Neural progenitor cell (in vitro differentiated cells): ENCODE measurements around the gene NTM. TPM values are rescaled to one million over a fixed set of nuclear protein-coding genes. Genes with fewer than 3 reads are reported as not detected.

Experiments
- DNase-seq: peaks from one replicate; pipeline ENCODE4 v3.0.0-alpha.2; 2016; ENCODE audit warnings: low spot score
- H2AFZ ChIP-seq: fragments of 200-600 bp; sonication (generic); replicated peaks from 2 replicates; pipeline ENCODE4 v1.6.1; 2016; ENCODE audit warnings: antibody characterized with exemption
- H3F3A ChIP-seq: fragments of 200-600 bp; sonication (generic); 2 replicates; pipeline ENCODE4 v1.6.1; 2016; ENCODE audit warnings: antibody characterized with exemption, low read depth
- H3K27ac ChIP-seq: fragments of 200-600 bp; sonication (generic); 2 replicates; pipeline ENCODE4 v1.5.1; 2016; ENCODE audit warnings: mild to moderate bottlenecking
- H3K27me3 ChIP-seq: fragments of 200-600 bp; sonication (generic); 2 replicates; pipeline ENCODE4 v1.6.1; 2016; ENCODE audit warnings: mild to moderate bottlenecking, moderate library complexity
- H3K36me3 ChIP-seq: fragments of 200-600 bp; sonication (generic); 2 replicates; pipeline ENCODE4 v1.5.1; 2016
- H3K4me1 ChIP-seq: fragments of 200-600 bp; sonication (generic); 2 replicates; pipeline ENCODE4 v1.6.1; 2016; ENCODE audit warnings: mixed run types
- H3K4me2 ChIP-seq: fragments of 200-600 bp; sonication (generic); 2 replicates; pipeline ENCODE4 v1.6.1; 2016
- H3K4me3 ChIP-seq: fragments of 200-600 bp; sonication (generic); 2 replicates; pipeline ENCODE4 v1.5.1; 2016
- H3K79me2 ChIP-seq: fragments of 200-600 bp; sonication (generic); 2 replicates; pipeline ENCODE4 v1.6.1; 2016; ENCODE audit warnings: low read depth
- H3K9ac ChIP-seq: fragments of 200-600 bp; sonication (generic); 2 replicates; pipeline ENCODE4 v1.6.1; 2016
- H3K9me3 ChIP-seq: fragments of 200-600 bp; sonication (generic); 2 replicates; pipeline ENCODE4 v1.5.1; 2016; ENCODE audit warnings: low read depth
- H4K20me1 ChIP-seq: fragments of 200-600 bp; sonication (generic); 2 replicates; pipeline ENCODE4 v1.6.1; 2016; ENCODE audit warnings: low read depth
- H3K27ac Mint-ChIP-seq: 3 replicates; pipeline ENCODE4 v1.8.0; 2021; ENCODE audit warnings: mixed read lengths
- H3K27me3 Mint-ChIP-seq: 2 replicates; pipeline ENCODE4 v1.8.0; 2022; ENCODE audit warnings: low read depth, mild to moderate bottlenecking, inconsistent platforms, moderate library complexity, mixed read lengths; ENCODE audit not compliant: insufficient read depth
- H3K36me3 Mint-ChIP-seq: 3 replicates; pipeline ENCODE4 v1.8.0; 2021; ENCODE audit warnings: mixed read lengths
- H3K4me1 Mint-ChIP-seq: 3 replicates; pipeline ENCODE4 v1.8.0; 2021; ENCODE audit warnings: mixed read lengths
- H3K4me3 Mint-ChIP-seq: 3 replicates; pipeline ENCODE4 v1.8.0; 2021; ENCODE audit warnings: mild to moderate bottlenecking, moderate library complexity, mixed read lengths
- H3K9me3 Mint-ChIP-seq: 3 replicates; pipeline ENCODE4 v1.8.0; 2020; ENCODE audit warnings: mixed read lengths
- EZH2 ChIP-seq: fragments of 200-600 bp; sonication (generic); IDR thresholded peaks from 2 replicates; pipeline ENCODE4 v1.6.1; 2017; ENCODE audit warnings: antibody characterized with exemption, mild to moderate bottlenecking, moderate library complexity
- EZH2phosphoT487 ChIP-seq: fragments of 200-600 bp; sonication (generic); IDR thresholded peaks from 2 replicates; pipeline ENCODE4 v1.6.1; 2017; ENCODE audit warnings: antibody characterized with exemption
- total RNA-seq: library from RNA; depleted of rRNA; stranded (reverse); fragments of >200 nt; gene quantifications from 2 replicates; pipeline ENCODE4 v1.2.3, GENCODE V29; 2015; ENCODE audit warnings: low replicate concordance
- TF ChIP-seq, protein P1 (sequence below): fragments of 200-600 bp; sonication (generic); IDR thresholded peaks from 2 replicates; pipeline ENCODE4 v1.5.1; 2017; ENCODE audit warnings: antibody characterized with exemption, mild to moderate bottlenecking

Gene NTM
- total RNA-seq, 1 donor from 2014 or later = 4.3 TPM

DNA sequence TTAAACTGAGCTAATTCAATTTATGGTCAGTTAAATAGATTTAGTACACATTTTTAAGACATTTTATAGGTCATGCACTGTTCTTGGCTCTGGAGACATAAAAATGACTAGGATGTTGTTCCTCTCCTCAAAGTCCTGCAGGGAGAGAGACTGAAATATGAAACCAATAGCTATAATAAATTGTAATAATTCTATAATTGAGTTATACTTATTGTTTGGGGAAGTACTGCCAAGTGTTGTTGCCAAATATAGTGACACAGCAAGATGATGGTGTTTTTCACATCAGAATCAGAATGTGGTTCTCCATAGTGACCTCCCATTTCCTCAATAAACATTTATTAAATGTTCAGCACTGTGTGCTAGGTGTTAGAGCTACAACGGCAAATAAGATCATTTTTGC lies 470.6 kb downstream of the NTM start:
- Histone ChIP-seq H2AFZ (no peak overlapping the region), H3F3A (no peaks in the 10 kb centered on the region), H3K9me3 (no peaks in the 10 kb centered on the region), H3K36me3 (no peaks in the 10 kb centered on the region), H3K4me2 (no peak overlapping the region), H4K20me1 (no peaks in the 10 kb centered on the region), H3K9ac (no peak overlapping the region), H3K4me1 (peaks cover 20% of the 10 kb centered on the region), H3K79me2 (no peaks in the 10 kb centered on the region), H3K4me3 (no peak overlapping the region), H3K27me3 (no peaks in the 10 kb centered on the region), H3K27ac (no peak overlapping the region)
- peaks cover 4% of the 10 kb centered on the region for H3K27me3 Mint-ChIP-seq
- H3K4me3 Mint-ChIP-seq = no peak overlapping the region
- no peak overlapping the region for H3K27ac Mint-ChIP-seq
- no peaks in the 10 kb centered on the region for H3K36me3 Mint-ChIP-seq
- peaks cover 15% of the 10 kb centered on the region for H3K4me1 Mint-ChIP-seq
- peaks cover 3% of the 10 kb centered on the region for H3K9me3 Mint-ChIP-seq
- TF ChIP-seq, protein P1, sequence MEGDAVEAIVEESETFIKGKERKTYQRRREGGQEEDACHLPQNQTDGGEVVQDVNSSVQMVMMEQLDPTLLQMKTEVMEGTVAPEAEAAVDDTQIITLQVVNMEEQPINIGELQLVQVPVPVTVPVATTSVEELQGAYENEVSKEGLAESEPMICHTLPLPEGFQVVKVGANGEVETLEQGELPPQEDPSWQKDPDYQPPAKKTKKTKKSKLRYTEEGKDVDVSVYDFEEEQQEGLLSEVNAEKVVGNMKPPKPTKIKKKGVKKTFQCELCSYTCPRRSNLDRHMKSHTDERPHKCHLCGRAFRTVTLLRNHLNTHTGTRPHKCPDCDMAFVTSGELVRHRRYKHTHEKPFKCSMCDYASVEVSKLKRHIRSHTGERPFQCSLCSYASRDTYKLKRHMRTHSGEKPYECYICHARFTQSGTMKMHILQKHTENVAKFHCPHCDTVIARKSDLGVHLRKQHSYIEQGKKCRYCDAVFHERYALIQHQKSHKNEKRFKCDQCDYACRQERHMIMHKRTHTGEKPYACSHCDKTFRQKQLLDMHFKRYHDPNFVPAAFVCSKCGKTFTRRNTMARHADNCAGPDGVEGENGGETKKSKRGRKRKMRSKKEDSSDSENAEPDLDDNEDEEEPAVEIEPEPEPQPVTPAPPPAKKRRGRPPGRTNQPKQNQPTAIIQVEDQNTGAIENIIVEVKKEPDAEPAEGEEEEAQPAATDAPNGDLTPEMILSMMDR = no peak
- TF ChIP-seq EZH2 = no peak
- TF ChIP-seq EZH2phosphoT487 = no peak
- DNase-seq = no peak

DNA sequence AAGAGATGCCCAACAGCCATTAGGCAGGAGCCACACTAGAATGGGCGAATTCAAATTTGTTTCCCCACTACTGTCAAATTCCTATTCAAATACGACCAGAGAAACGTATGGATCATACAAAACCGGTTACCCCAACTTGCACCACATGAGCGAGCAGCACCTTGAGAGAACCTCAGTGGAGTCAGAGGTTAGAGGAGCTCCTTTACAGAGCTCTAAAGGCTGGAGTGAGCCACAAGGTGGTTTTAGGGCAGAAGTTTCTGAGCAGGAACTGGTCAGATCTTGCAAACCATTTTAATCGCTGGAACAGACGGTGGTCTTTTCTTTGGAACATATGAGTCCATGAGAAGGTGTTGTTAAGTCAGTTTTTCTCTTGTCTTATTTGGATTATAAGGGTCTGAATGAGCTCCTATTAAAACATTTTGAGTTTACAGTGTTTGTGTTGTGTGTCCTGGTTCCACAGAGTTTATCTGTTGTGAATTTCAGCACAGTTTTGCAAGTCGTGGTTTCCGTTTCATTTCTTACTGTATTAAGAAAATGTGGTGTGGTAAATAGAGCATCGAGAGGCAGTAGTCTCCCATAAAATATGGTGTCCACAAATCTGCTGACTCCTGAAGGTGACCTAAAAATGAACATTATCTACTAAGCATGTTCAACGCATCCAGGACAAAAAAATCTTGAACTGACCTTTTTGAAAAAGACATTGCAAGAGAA lies 471.7 kb downstream of the NTM start:
- Histone ChIP-seq H3K27ac (no peak overlapping the region), H3K27me3 (no peaks in the 10 kb centered on the region), H3K9me3 (no peaks in the 10 kb centered on the region), H3K9ac (no peak overlapping the region), H4K20me1 (no peaks in the 10 kb centered on the region), H3K4me2 (no peak overlapping the region), H3K36me3 (no peaks in the 10 kb centered on the region), H2AFZ (no peak overlapping the region), H3K79me2 (no peaks in the 10 kb centered on the region), H3K4me3 (no peak overlapping the region), H3F3A (no peaks in the 10 kb centered on the region), H3K4me1 (peaks cover 27% of the 10 kb centered on the region)
- peaks cover 3% of the 10 kb centered on the region for H3K9me3 Mint-ChIP-seq
- H3K4me3 Mint-ChIP-seq = no peak overlapping the region
- TF ChIP-seq EZH2 (no peak), EZH2phosphoT487 (no peak)
- TF ChIP-seq, protein P1 = no peak
- no peak for DNase-seq
- peaks cover 18% of the 10 kb centered on the region for H3K4me1 Mint-ChIP-seq
- no peak overlapping the region for H3K27ac Mint-ChIP-seq
- H3K27me3 Mint-ChIP-seq = peaks cover 4% of the 10 kb centered on the region
- no peaks in the 10 kb centered on the region for H3K36me3 Mint-ChIP-seq

DNA sequence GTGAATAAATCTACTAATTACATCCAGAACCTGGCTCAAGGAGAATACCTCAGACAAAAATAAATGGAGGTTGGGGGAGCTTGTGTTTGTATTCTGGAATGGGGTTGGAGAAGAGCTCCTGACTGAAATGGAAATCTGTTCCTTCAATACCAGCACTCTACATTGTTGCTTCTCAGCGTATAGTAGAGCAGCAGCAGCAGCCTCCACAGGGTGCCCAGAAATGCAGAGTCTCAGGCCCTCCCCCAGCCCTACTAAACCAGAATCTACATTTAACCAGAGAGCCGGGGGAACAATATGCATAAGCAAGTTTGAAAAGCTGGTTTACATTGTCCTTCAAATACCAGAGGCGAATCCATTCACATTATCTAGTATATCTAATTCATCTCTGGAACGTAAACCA lies 474.8 kb downstream of the NTM start:
- Histone ChIP-seq H3K9me3 (no peaks in the 10 kb centered on the region), H4K20me1 (no peaks in the 10 kb centered on the region), H3K9ac (no peak overlapping the region), H3K27ac (no peak overlapping the region), H3K36me3 (no peaks in the 10 kb centered on the region), H3K4me3 (no peak overlapping the region), H3F3A (peaks cover 3% of the 10 kb centered on the region), H2AFZ (no peak overlapping the region), H3K27me3 (no peaks in the 10 kb centered on the region), H3K4me1 (peaks cover 36% of the 10 kb centered on the region), H3K4me2 (peak overlapping the region; percentile 50), H3K79me2 (no peaks in the 10 kb centered on the region)
- Mint-ChIP-seq H3K9me3 (no peaks in the 10 kb centered on the region), H3K4me3 (no peak overlapping the region), H3K36me3 (no peaks in the 10 kb centered on the region), H3K4me1 (peaks cover 17% of the 10 kb centered on the region), H3K27ac (no peak overlapping the region), H3K27me3 (peaks cover 6% of the 10 kb centered on the region)
- no peak for DNase-seq
- TF ChIP-seq EZH2 (no peak), EZH2phosphoT487 (no peak)
- TF ChIP-seq, protein P1 = no peak
